Measurements from ENCODE around the gene PLIN4. TPM values are rescaled to one million over a fixed set of nuclear protein-coding genes. Genes with fewer than 3 reads are reported as not detected.

PLIN4 gene
- total and polyA plus RNA-seq, 9 of the 15 experiments (the other 6 are each of a cell fraction or from before 2014, with no cell fraction given): 0.04 to 0.16 (median 0.07) TPM; not detected in 3

DNA sequence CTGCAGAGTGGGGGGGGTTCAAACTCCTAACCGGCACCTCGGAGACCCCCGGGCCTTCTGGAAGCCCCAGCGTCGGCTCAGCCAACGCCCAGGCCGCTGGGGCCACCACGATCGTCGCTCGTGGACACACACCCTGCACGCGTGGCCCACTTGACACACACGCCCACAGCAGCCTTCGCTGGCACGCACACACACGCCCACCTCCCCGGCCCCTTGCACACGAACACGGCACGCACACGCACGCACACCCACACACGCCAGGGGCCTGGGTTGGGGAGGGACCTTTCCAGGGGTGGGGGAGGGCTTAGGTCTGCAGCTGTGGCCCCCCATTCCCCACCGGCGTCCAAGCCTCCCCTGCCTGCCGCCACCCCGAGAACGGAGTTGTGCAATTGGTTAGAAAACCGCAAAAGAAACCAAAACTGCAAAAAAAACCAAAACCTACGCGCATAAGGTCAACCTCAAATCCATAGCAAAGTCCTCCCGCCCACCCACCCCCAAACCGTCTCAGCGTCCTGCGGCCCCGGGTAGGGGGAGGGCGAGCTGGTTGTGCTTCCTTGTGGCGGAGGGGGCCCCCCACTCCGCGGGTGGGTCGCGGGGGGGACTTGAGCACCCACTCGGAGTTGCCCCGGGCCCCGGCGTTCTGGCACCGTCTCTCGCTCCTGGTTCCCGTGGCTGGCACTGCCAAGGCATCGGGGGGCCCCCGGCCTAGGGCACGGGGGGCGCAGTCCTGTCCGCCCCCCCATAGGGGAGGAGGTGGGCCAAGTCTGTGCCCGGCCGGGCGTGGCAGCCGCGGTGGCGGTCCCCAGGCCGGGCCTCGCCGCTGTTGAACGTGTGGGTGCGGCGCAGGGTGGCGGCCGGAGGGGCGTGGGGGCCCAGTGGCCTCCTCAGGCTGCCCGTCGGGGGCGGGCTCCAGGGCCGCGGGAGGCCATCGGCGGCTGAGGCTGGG is 24.9 kb upstream of the PLIN4 start:
- no peaks in the 10 kb centered on the region for H3K9me3 ChIP-seq (replicated peaks; ENCODE audit: control insufficient read depth, insufficient read depth, low read depth, low read length)
- BruUV-seq (replicated peaks): no TSS peak
- H3K4me2 ChIP-seq (ENCODE audit: insufficient read depth, low read length): no peak overlapping the region
- ChIA-PET CTCF (ENCODE audit: low intra/inter-chr PET ratio) (no interaction called here), POLR2A (no interaction called here)
- in situ Hi-C loops (cut with MboI): no loop called here
- H2AFZ ChIP-seq (ENCODE audit: low read depth, low read length): no peak overlapping the region
- FAIRE-seq: no peak
- no peaks in the 10 kb centered on the region for H3K9me1 ChIP-seq (ENCODE audit: control insufficient read depth, insufficient read depth, low read length)
- 93% methylated on average over 13 of the region's 77 CpGs for WGBS (ENCODE audit: insufficient coverage, low coverage, missing lambda C conversion rate)
- H3K27ac ChIP-seq (ENCODE audit: extremely low read depth, low read depth, low read length): no peak overlapping the region
- peak overlapping the region in 1 of 2 experiments; percentile 23; a peak in 1 of 4 replicates for H3K9ac ChIP-seq (ENCODE audit: insufficient read depth in 1 of 2, low read depth in 2 of 2, low read length in 2 of 2)
- ATAC-seq: no peak
- peaks cover 29% of the 10 kb centered on the region; the same call in 2 of the 3 replicates for H3K79me2 ChIP-seq (ENCODE audit: control insufficient read depth, insufficient read depth, low read length)
- no peak overlapping the region for H3K4me3 ChIP-seq
- H3K27me3 ChIP-seq (ENCODE audit: control insufficient read depth in 2 of 2, insufficient read depth in 2 of 2, low read length in 2 of 2): no peaks in the 10 kb centered on the region
- peaks cover 5% of the 10 kb centered on the region; the same call in 1 of the 3 replicates for H3K36me3 ChIP-seq (ENCODE audit: control insufficient read depth, insufficient read depth, low read length)
- no peak for DNase-seq (ENCODE audit: extremely low read depth in 1 of 4, low spot score in 3 of 4)
- peaks cover 14 to 43% of the 10 kb centered on the region in 2 experiments; a peak in 4 of 5 replicates for H3K4me1 ChIP-seq (replicated peaks in 1 of 2; ENCODE audit: control insufficient read depth in 2 of 2, insufficient read depth in 2 of 2, low read length in 2 of 2)
- intact Hi-C loops (cut with micrococcal nuclease): no loop called here
- TF ChIP-seq RBM17 (IDR thresholded peaks at IDR 0.05; ENCODE audit: borderline replicate concordance, low read depth, low read length): no peak
- no peak for TF ChIP-seq ZNF780A (CRISPR knock-in tag; IDR thresholded peaks at IDR 0.05)
- no peak for TF ChIP-seq ZNF384 (IDR thresholded peaks at IDR 0.05; ENCODE audit: low read depth, low read length)
- TF ChIP-seq ZNF408 (CRISPR knock-in tag; IDR thresholded peaks at IDR 0.05; ENCODE audit: low read depth): no peak
- TF ChIP-seq ZNF121 (CRISPR knock-in tag; conservative IDR thresholded peaks at IDR 0.05): no peak
- no peak for TF ChIP-seq ZNF717 (CRISPR knock-in tag; IDR thresholded peaks at IDR 0.05)
- TF ChIP-seq EGR1 (conservative IDR thresholded peaks at IDR 0.05): peak; percentile 30; the same call in 1 of the 2 replicates
- no peak for TF ChIP-seq CBX2 (IDR thresholded peaks at IDR 0.05; ENCODE audit: insufficient read depth, low read length, poor library complexity, severe bottlenecking)
- TF ChIP-seq PPARD (CRISPR knock-in tag; IDR thresholded peaks at IDR 0.05): no peak
- TF ChIP-seq HNRNPL (IDR thresholded peaks at IDR 0.05; ENCODE audit: low read depth, low read length): peak; percentile 73
- TF ChIP-seq, protein P1, sequence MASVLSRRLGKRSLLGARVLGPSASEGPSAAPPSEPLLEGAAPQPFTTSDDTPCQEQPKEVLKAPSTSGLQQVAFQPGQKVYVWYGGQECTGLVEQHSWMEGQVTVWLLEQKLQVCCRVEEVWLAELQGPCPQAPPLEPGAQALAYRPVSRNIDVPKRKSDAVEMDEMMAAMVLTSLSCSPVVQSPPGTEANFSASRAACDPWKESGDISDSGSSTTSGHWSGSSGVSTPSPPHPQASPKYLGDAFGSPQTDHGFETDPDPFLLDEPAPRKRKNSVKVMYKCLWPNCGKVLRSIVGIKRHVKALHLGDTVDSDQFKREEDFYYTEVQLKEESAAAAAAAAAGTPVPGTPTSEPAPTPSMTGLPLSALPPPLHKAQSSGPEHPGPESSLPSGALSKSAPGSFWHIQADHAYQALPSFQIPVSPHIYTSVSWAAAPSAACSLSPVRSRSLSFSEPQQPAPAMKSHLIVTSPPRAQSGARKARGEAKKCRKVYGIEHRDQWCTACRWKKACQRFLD (CRISPR knock-in tag; IDR thresholded peaks at IDR 0.05): no peak
- TF ChIP-seq HEY1 (CRISPR knock-in tag; IDR thresholded peaks at IDR 0.05; ENCODE audit: borderline replicate concordance): no peak
- no peak for TF ChIP-seq NFRKB (IDR thresholded peaks at IDR 0.05; ENCODE audit: low read depth)
- no peak for TF ChIP-seq COPS2 (conservative IDR thresholded peaks at IDR 0.05)
- no peak for TF ChIP-seq ZNF184 (CRISPR knock-in tag; IDR thresholded peaks at IDR 0.05)
- no peak for TF ChIP-seq POLR3A (IDR thresholded peaks at IDR 0.05; ENCODE audit: borderline replicate concordance, extremely low read depth, insufficient read depth, insufficient read length)
- TF ChIP-seq EZH2 (IDR thresholded peaks at IDR 0.05; ENCODE audit: borderline replicate concordance, low read depth, low read length): no peak
- TF ChIP-seq, protein P2, sequence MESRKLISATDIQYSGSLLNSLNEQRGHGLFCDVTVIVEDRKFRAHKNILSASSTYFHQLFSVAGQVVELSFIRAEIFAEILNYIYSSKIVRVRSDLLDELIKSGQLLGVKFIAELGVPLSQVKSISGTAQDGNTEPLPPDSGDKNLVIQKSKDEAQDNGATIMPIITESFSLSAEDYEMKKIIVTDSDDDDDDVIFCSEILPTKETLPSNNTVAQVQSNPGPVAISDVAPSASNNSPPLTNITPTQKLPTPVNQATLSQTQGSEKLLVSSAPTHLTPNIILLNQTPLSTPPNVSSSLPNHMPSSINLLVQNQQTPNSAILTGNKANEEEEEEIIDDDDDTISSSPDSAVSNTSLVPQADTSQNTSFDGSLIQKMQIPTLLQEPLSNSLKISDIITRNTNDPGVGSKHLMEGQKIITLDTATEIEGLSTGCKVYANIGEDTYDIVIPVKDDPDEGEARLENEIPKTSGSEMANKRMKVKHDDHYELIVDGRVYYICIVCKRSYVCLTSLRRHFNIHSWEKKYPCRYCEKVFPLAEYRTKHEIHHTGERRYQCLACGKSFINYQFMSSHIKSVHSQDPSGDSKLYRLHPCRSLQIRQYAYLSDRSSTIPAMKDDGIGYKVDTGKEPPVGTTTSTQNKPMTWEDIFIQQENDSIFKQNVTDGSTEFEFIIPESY (CRISPR knock-in tag; IDR thresholded peaks at IDR 0.05): peak; percentile 46
- no peaks in the 10 kb centered on the region for H4K20me1 ChIP-seq (replicated peaks; ENCODE audit: control insufficient read depth, insufficient read depth, low read length)

All from K562 (cell line).